GM18502 (cell line): ENCODE data around the gene KCNA4.
"Not testable (repeated sequence)": the region's sequence is repeated elsewhere in the genome, so short reads cannot be mapped to it uniquely, and the experiment has no call there.

Source experiments
- ATAC-seq: cut with Tn5 transposase; IDR thresholded peaks from one replicate; pipeline ENCODE4 v1.9.1; 2021; ENCODE audit warnings: mild to moderate bottlenecking; ENCODE audit not compliant: unreplicated experiment, poor library complexity

KCNA4 gene

DNA sequence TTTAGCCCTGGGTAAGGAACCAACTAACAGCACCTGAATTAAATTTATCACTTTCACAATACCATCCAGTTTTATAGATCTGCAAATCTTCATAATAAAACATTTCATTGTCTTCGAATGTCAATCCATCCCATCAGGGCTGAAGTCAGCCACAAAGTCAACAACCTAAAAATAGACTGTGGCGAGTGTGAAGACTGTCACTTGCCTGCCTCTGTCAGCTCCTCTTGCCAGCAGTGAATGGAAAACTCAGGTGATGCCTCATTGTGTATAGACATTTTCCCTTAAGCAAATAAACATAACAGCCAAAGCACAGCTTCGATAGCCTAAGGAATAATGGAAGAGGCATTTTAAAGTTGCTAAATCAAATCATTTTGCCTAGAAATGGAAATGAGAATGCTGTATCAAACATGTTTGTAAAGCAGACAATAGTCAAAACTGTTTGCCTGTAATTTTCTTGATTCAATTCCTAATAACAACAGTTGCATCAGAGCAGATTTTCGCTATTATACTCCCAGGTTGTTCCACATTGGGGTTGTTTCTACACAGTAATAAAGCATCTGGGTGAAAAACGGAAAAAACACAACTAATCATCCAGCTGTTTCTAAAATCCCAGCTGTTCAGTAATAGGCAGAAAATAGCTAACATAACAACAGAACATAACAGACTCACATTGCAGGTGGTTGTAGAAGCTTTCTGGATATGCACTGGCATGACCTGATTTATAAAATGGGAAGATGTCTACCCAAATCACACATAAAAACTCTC lies 15.7 kb downstream of the KCNA4 start:
- no peak for ATAC-seq

DNA sequence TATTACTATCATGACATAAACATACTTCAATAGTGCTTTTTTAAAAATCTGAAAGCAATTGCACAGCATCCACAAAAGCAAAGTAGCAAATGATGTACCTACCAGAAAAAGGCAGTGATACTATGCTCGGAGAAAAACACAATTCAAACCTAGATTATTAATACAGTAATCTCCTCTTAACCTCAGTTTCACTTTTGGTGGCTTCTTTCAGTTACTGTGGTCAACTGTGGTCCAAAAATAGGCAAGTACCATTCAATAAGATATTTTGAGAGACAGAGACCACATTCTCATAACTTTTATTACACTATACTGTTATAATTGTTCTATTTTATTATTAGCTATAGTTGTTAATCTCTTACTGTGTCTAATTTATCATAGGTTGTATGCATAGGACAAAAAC lies 20.8 kb downstream of the KCNA4 start:
- peak; percentile 78 for ATAC-seq

DNA sequence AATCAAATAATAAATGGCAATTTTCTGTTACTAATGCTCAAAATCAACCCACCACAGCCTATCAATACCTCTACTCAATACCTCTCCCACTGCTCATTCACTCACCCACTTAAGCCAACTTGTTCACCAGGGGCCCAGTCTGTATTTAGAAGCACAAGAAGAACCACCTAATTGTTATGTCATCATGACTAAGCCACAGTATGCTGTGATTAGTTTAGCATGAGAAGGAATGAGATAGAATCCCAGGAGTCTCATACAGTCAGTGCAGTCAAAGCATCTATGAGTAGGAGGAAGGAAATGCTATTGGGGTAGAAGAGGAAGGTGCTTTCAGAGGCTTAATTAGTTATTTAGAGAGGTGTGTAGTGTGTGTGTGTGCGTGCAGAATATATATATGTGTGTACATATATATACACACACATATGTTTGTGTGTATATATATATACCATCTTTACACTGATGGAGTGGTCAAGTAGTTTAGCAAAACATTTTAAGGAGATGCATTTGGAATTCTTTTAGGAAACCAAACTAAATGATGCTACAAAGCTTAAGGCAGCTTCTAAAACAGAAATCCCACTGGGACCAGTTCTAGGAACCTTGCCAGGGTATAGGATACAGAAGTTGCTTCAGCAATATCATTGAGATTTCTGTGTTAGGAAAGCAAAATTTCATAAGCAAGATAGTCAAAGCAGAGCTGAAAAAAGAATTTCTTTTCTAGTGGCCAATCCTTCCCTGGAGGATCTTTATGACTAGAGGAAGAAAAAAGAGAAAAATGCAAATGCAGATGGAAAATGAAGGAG lies 27.5 kb downstream of the KCNA4 start:
- no peak for ATAC-seq

DNA sequence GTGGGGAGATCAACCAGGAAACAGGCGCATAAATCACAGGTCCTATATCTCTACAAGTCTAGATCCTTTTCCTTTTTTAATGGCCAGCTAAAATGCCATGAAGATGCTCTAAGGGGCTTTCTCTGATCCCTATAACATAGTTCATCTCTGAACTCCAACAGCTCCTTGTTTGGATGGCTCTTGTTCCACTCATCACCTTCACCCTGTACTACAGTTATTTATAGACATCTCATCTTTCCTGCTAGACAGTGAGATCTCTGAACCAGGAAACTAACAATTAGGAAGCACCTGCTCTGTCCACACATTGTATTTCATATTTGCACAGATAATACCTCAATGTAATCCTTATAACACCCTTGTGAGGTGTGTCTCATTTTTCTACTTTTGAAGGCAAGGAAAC lies 31.6 kb downstream of the KCNA4 start:
- no peak for ATAC-seq

- no peak for ATAC-seq
Measured at GRCh38 chr11:29984544-29984943, 32.3 kb downstream of the KCNA4 start.

DNA sequence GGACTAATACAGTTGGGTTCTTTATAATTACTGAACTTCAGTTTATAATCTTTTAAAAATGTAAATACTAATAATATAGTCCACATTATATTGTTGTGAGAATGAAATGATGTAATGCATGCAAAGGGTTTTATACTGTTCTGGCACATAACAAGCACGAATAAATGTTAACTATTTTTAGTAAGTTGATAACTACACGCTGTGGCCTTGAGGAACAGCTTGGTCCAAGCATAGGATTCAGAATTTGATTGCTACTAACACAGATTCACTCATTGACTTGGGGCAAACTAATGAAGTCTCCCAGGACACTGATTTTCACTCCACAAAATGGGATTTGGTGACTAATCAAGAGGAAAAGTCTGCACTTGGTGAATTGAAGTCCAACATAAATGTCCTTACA lies 38.3 kb downstream of the KCNA4 start:
- no peak for ATAC-seq

DNA sequence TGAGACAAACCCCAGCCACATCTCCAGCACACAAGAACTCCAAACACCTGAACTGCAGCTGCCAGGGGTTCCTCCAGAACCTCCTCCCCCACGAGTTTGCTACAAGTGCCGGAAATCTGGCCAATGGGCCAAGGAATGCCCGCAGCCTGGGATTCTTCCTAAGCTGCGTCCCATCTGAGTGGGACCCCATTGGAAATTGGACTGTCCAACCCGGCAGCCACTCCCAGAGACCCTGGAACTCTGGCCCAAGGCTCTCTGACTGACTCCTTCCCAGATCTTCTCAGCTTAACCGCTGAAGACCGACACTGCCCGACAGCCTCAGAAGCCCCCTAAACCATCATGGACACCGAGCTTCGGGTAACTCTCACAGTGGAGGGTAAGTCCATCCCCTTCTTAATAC lies 41.2 kb downstream of the KCNA4 start:
- ATAC-seq, result not testable (repeated sequence)

DNA sequence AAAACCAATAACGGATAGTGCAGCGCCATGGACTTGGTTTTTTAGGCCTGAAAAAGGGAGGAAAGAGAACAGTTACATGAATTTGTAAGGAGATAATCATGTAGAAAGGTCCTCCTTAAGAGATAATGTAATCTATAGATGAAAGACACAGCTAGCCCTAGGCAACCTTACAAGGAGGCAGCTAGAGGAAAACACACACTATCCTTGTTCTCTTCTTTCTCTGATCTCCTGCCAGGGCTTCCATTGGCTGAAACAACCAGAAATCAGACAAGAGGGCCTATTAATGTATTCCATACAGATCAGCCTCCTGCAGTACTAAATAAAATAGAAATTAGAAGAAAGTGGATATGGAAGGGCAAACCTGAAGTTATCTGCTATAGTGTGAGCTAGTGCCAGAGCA lies 53.0 kb downstream of the KCNA4 start:
- ATAC-seq, result no peak

GRCh38 chr11:29963036-29963435 lies 53.8 kb downstream of the KCNA4 start:
- no peak for ATAC-seq

DNA sequence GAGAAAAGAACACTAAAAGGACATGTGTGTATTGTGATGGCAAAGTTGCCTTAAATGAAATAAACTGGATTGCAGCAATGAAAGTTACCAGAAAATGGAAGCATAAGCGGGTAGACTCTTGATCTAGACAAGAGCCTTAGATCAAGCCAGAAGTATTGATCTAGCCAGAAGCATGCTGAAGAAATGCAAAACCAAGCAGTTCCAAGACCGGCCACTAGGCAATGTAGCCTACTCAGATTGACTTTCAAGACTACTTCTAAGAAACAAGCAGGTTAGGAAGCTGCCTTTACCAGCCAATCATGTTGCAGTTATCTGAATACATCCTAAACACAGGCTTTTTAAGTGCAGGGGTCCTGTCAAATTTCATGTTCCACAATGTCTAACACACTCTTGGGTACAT lies 54.6 kb downstream of the KCNA4 start:
- peak; percentile 76 for ATAC-seq
